Panc1 (cell line): Measurements from ENCODE around the gene XG. TPM values are rescaled to one million over a fixed set of nuclear protein-coding genes. Genes with fewer than 3 reads are reported as not detected.

Source experiments
- ATAC-seq: fragments of 200-7000 bp; cut with Tn5 transposase; 2 replicates; pipeline ENCODE4 v1.9.1; 2020; ENCODE audit warnings: mild to moderate bottlenecking, moderate library complexity
- BruUV-seq: library from RNA; stranded (reverse); fragments of 400-500 nt; replicated peaks from 2 replicates; lab custom pipeline; 2021; lab: Mats Ljungman, UMichigan
- CTCF ChIA-PET: fragments of 300-600 bp; sonication (Branson Sonifier 250); formaldehyde crosslinking; loops from one replicate; lab custom pipeline; 2022; ENCODE audit warnings: antibody characterized with exemption; lab: Charles Lee
- POLR2A ChIA-PET: fragments of 300-600 bp; sonication (Branson Sonifier 250); formaldehyde crosslinking; loops from one replicate; lab custom pipeline; 2022; ENCODE audit warnings: antibody characterized with exemption; lab: Charles Lee
- DNase-seq: peaks from one replicate; pipeline ENCODE4 v3.0.0-alpha.2; 2010; ENCODE audit warnings: low read depth, low spot score
- H3K27ac ChIP-seq: 2 replicates; pipeline ENCODE4 v1.5.1; 2011; ENCODE audit warnings: mild to moderate bottlenecking, low read length, inconsistent platforms
- H3K27me3 ChIP-seq: fragments of 200-500 bp; sonication (Bioruptor generic); 2 replicates; pipeline ENCODE4 v1.6.0; 2014; ENCODE audit warnings: low read length, inconsistent platforms; ENCODE audit not compliant: control insufficient read depth, insufficient read depth
- H3K36me3 ChIP-seq: fragments of 200-500 bp; sonication (Bioruptor generic); 2 replicates; pipeline ENCODE4 v1.5.1; 2014; ENCODE audit warnings: inconsistent platforms, mild to moderate bottlenecking, low read length, moderate library complexity; ENCODE audit not compliant: control insufficient read depth, insufficient read depth
- H3K4me1 ChIP-seq: 2 replicates; pipeline ENCODE4 v1.5.1; 2011; ENCODE audit warnings: inconsistent platforms, mild to moderate bottlenecking, low read length, moderate library complexity; ENCODE audit not compliant: control insufficient read depth, insufficient read depth
- H3K4me3 ChIP-seq, 2 experiments: 2 replicates each; pipeline ENCODE4 v1.5.1; 2011 to 2012; ENCODE audit warnings: low read depth in 2 of 2, low read length in 2 of 2, mild to moderate bottlenecking in 2 of 2, inconsistent platforms in 1 of 2, moderate library complexity in 1 of 2
- H3K9me3 ChIP-seq: fragments of 200-500 bp; sonication (Bioruptor generic); 2 replicates; pipeline ENCODE4 v1.5.1; 2014; ENCODE audit warnings: low read depth, mild to moderate bottlenecking, inconsistent platforms, low read length, moderate library complexity; ENCODE audit not compliant: control insufficient read depth, insufficient read depth
- CTCF ChIP-seq: fragments of 450-650 bp; IDR thresholded peaks from 2 replicates; pipeline ENCODE4 v1.5.1; 2017; ENCODE audit warnings: mild to moderate bottlenecking
- POLR2AphosphoS5 ChIP-seq: IDR thresholded peaks from 2 replicates; pipeline ENCODE4 v1.6.1; 2012; ENCODE audit warnings: mild to moderate bottlenecking, low read depth, low read length, moderate library complexity
- REST ChIP-seq, 2 experiments: IDR thresholded peaks; 2 replicates each; pipeline ENCODE4 v1.6.1; 2011 to 2012; ENCODE audit warnings: low read depth in 2 of 2, control low read depth in 1 of 2, low read length in 1 of 2, mild to moderate bottlenecking in 1 of 2, moderate library complexity in 1 of 2; ENCODE audit not compliant: insufficient read depth in 1 of 2
- SIN3A ChIP-seq: IDR thresholded peaks from 2 replicates; pipeline ENCODE4 v1.6.1; 2012; ENCODE audit warnings: low read depth, mild to moderate bottlenecking, low read length, moderate library complexity, borderline replicate concordance; ENCODE audit not compliant: insufficient read depth
- TCF7L2 ChIP-seq: IDR thresholded peaks from 2 replicates; pipeline ENCODE4 v1.6.1; 2011; ENCODE audit warnings: mild to moderate bottlenecking, low read depth, low read length, inconsistent platforms
- in situ Hi-C: cut with HindIII; loops from 2 replicates; pipeline ENCODE4 v1.10.0; 2016; ENCODE audit warnings: low sequenced_read_pairs, low pct_unique_long_range_greater_than_20kb
- intact Hi-C: fragments of 100-400 bp; cut with micrococcal nuclease; formaldehyde crosslinking; loops from one replicate; pipeline ENCODE4 v1.10.0; 2022; ENCODE audit not compliant: unreplicated experiment
- total RNA-seq: library from RNA; stranded (reverse); gene quantifications from one replicate; pipeline ENCODE4 v1.2.1, GENCODE V29; 2021; ENCODE audit not compliant: unreplicated experiment

XG gene
- total RNA-seq, 1 experiment from 2014 or later: not detected

- H3K4me3 ChIP-seq: no peak overlapping the region
- H3K4me1 ChIP-seq: no peaks in the 10 kb centered on the region
- CTCF ChIA-PET: no interaction called here
- H3K36me3 ChIP-seq: no peaks in the 10 kb centered on the region
- POLR2A ChIA-PET: no interaction called here
- H3K27me3 ChIP-seq: no peaks in the 10 kb centered on the region
- DNase-seq: no peak
- intact Hi-C loops: no loop called here
- H3K9me3 ChIP-seq: no peaks in the 10 kb centered on the region
- no peak overlapping the region for H3K27ac ChIP-seq
- in situ Hi-C loops: no loop called here
- no peak for ATAC-seq
- TF ChIP-seq CTCF: no peak
- TF ChIP-seq POLR2AphosphoS5: no peak
- no peak for TF ChIP-seq TCF7L2
- no peak for TF ChIP-seq REST (IDR thresholded peaks at IDR 0.05; ENCODE audit: insufficient read depth in 1 of 2, low read depth in 2 of 2, low read length in 1 of 2)
- TF ChIP-seq SIN3A: no peak
- BruUV-seq: no TSS peak
Observed at GRCh38 chrX:2789569-2789968, 37.7 kb downstream of the XG start.

GRCh38 chrX:2793752-2794151 lies 41.9 kb downstream of the XG start:
- in situ Hi-C loops: no loop called here

More at GRCh38 chrX:2793752-2794151, 41.9 kb downstream of the XG start:
- H3K4me3 ChIP-seq: no peak overlapping the region
- POLR2A ChIA-PET: no interaction called here
- H3K27me3 ChIP-seq: no peaks in the 10 kb centered on the region
- DNase-seq (no peak), ATAC-seq (no peak)
- CTCF ChIA-PET: no interaction called here
- intact Hi-C loops: no loop called here
- BruUV-seq: no TSS peak
- H3K27ac ChIP-seq: no peak overlapping the region
- no peaks in the 10 kb centered on the region for H3K9me3 ChIP-seq
- H3K4me1 ChIP-seq: no peaks in the 10 kb centered on the region
- TF ChIP-seq POLR2AphosphoS5 (no peak), CTCF (no peak), SIN3A (no peak), TCF7L2 (no peak), REST (IDR thresholded peaks at IDR 0.05; ENCODE audit: insufficient read depth in 1 of 2, low read depth in 2 of 2, low read length in 1 of 2) (no peak)
- no peaks in the 10 kb centered on the region for H3K36me3 ChIP-seq
